DOHH2 (cell line): Measurements from ENCODE around the gene WDR13.

Source experiments
- EZH2phosphoT487 ChIP-seq: fragments of 200-600 bp; sonication (generic); IDR thresholded peaks from 2 replicates; pipeline ENCODE4 v1.6.1; 2017; ENCODE audit warnings: borderline replicate concordance, mild to moderate bottlenecking, antibody characterized with exemption, low read length, moderate library complexity, mixed read lengths
- TF ChIP-seq, protein P1 (sequence below): fragments of 200-600 bp; sonication (generic); IDR thresholded peaks from one replicate; pipeline ENCODE4 v1.5.1; 2014; ENCODE audit warnings: antibody characterized with exemption, mild to moderate bottlenecking, low read depth, low read length; ENCODE audit not compliant: poor library complexity, severe bottlenecking

DNA sequence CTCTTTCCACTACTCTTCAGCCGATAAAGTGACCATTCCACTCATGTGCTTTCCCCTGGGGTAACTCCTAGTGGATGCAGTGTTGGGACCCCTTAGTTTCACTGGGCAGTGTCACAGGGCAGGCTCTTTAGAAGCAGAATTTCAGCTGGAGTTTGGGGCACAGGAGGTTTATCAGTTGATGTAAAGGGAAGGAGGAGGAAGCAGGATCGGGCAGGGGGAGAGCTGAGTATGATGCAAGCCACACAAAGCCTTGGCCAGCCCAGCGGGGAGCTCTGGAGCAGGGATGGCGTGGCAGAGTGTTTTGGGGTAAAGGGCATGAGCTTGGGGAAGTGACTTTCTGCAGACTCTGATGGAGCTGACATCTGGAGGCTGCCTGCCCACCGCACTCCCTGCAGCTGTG lies 19.3 kb downstream of the WDR13 start:
- TF ChIP-seq, protein P1, sequence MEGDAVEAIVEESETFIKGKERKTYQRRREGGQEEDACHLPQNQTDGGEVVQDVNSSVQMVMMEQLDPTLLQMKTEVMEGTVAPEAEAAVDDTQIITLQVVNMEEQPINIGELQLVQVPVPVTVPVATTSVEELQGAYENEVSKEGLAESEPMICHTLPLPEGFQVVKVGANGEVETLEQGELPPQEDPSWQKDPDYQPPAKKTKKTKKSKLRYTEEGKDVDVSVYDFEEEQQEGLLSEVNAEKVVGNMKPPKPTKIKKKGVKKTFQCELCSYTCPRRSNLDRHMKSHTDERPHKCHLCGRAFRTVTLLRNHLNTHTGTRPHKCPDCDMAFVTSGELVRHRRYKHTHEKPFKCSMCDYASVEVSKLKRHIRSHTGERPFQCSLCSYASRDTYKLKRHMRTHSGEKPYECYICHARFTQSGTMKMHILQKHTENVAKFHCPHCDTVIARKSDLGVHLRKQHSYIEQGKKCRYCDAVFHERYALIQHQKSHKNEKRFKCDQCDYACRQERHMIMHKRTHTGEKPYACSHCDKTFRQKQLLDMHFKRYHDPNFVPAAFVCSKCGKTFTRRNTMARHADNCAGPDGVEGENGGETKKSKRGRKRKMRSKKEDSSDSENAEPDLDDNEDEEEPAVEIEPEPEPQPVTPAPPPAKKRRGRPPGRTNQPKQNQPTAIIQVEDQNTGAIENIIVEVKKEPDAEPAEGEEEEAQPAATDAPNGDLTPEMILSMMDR = no peak
- no peak for TF ChIP-seq EZH2phosphoT487
